ENCODE results near the gene ZFP36L1.

The ZFP36L1 gene

DNA sequence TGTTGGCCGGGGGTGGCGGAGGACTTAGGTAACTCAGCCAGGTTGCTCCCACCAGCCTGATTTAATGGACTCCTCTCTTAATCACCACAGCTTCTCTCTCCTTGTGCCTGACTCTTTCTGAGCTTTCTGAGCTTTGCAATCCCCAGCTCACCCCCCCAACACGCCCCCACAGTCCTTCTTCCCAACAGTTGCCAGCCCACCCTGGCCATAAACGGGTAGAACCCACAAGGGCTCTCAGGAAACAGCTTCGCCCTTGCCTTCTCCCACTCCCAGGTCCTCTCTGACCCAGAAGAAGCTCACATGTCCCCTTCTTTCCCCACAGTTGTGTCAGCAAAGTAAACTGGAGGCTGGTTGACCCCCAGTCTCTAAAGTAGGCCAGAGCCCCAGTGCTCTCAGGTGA lies 32.9 kb downstream of the ZFP36L1 start:
- Histone ChIP-seq H3K9me3 (ENCODE audit: insufficient read depth, low read length, severe bottlenecking) (no peaks in the 10 kb centered on the region), H2AFZ (ENCODE audit: low read depth, low read length) (no peak overlapping the region), H3K27ac (ENCODE audit: low read length) (no peak overlapping the region), H3K79me2 (ENCODE audit: insufficient read depth, low read length) (no peaks in the 10 kb centered on the region), H3K27me3 (ENCODE audit: insufficient read depth, low read length, poor library complexity) (no peaks in the 10 kb centered on the region), H3K4me2 (ENCODE audit: insufficient read depth, low read length) (no peak overlapping the region), H3K4me1 (ENCODE audit: insufficient read depth, low read length) (no peaks in the 10 kb centered on the region), H3K36me3 (ENCODE audit: insufficient read depth, low read length) (no peaks in the 10 kb centered on the region), H4K20me1 (ENCODE audit: insufficient read depth, low read length) (no peaks in the 10 kb centered on the region), H3K9ac (ENCODE audit: low read depth, low read length) (no peak overlapping the region), H3K4me3 (ENCODE audit: low read depth in 1 of 2, low read length in 2 of 2) (no peak overlapping the region)
- TF ChIP-seq, protein P1, sequence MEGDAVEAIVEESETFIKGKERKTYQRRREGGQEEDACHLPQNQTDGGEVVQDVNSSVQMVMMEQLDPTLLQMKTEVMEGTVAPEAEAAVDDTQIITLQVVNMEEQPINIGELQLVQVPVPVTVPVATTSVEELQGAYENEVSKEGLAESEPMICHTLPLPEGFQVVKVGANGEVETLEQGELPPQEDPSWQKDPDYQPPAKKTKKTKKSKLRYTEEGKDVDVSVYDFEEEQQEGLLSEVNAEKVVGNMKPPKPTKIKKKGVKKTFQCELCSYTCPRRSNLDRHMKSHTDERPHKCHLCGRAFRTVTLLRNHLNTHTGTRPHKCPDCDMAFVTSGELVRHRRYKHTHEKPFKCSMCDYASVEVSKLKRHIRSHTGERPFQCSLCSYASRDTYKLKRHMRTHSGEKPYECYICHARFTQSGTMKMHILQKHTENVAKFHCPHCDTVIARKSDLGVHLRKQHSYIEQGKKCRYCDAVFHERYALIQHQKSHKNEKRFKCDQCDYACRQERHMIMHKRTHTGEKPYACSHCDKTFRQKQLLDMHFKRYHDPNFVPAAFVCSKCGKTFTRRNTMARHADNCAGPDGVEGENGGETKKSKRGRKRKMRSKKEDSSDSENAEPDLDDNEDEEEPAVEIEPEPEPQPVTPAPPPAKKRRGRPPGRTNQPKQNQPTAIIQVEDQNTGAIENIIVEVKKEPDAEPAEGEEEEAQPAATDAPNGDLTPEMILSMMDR (IDR thresholded peaks at IDR 0.05; ENCODE audit: borderline replicate concordance, extremely low read depth, low read length, poor library complexity, severe bottlenecking), result no peak
- no peak for TF ChIP-seq EZH2 (IDR thresholded peaks at IDR 0.05; ENCODE audit: borderline replicate concordance, low read depth, low read length, severe bottlenecking)
- no peak for ATAC-seq (ENCODE audit: insufficient read depth, low read depth)
- DNase-seq, result no peak

DNA sequence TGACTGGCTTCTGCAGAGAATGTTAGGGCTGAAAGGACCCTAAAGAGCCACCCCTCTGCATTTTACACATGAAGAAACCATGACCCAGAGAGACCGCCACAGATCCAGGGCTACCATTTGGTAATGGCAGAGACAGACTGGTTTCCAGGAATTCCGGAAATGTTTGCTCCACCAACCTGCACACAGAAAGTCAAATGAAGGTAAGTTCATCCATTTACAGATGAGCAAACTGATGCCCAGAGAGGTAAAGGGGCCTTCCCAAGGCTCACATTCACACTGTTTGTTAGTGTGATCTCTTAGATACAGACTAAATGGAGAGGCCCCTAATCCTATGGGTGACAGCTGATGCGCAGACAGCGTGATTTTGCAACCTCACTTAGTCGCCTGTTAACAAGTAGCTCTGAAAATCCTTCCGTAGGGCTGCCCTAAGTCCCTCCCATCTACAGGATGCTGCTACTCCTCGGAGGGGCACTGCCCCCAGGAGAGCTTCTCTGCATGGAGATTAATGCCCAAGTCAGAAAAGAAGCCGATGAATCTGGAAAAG lies 33.8 kb downstream of the ZFP36L1 start:
- H3K4me3 ChIP-seq (ENCODE audit: low read depth in 1 of 2, low read length in 2 of 2), result no peak overlapping the region
- no peak overlapping the region for H2AFZ ChIP-seq (ENCODE audit: low read depth, low read length)
- ATAC-seq (ENCODE audit: insufficient read depth, low read depth) (no peak), DNase-seq (no peak)
- no peak for TF ChIP-seq EZH2 (IDR thresholded peaks at IDR 0.05; ENCODE audit: borderline replicate concordance, low read depth, low read length, severe bottlenecking)
- TF ChIP-seq, protein P1 (IDR thresholded peaks at IDR 0.05; ENCODE audit: borderline replicate concordance, extremely low read depth, low read length, poor library complexity, severe bottlenecking), result no peak
- H3K27ac ChIP-seq (ENCODE audit: low read length), result no peak overlapping the region
- no peaks in the 10 kb centered on the region for H3K9me3 ChIP-seq (ENCODE audit: insufficient read depth, low read length, severe bottlenecking)
- H3K36me3 ChIP-seq (ENCODE audit: insufficient read depth, low read length), result no peaks in the 10 kb centered on the region
- no peak overlapping the region for H3K4me2 ChIP-seq (ENCODE audit: insufficient read depth, low read length)
- H3K79me2 ChIP-seq (ENCODE audit: insufficient read depth, low read length), result no peaks in the 10 kb centered on the region
- no peaks in the 10 kb centered on the region for H4K20me1 ChIP-seq (ENCODE audit: insufficient read depth, low read length)
- no peaks in the 10 kb centered on the region for H3K27me3 ChIP-seq (ENCODE audit: insufficient read depth, low read length, poor library complexity)
- H3K4me1 ChIP-seq (ENCODE audit: insufficient read depth, low read length), result no peaks in the 10 kb centered on the region
- no peak overlapping the region for H3K9ac ChIP-seq (ENCODE audit: low read depth, low read length)

DNA sequence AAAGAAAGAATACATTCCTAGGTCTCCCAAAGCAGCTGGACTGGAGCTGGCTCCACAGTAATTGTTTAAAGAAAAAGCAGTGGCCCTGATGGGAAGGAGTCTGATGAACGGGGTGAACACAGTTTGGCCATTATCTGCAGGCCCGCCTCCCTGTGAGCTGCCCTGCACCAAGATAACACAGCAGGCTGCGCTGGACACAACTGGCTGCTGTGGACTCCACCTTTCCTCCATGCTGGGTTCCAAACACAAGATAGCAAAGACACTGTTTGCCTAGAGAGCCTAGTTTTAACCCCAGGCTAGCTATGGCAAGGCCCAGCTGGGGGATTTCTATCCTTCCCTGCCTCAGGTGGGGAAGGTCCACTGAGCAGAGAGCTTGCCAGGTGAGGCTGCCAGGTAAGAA lies 34.6 kb downstream of the ZFP36L1 start:
- TF ChIP-seq, protein P1 (IDR thresholded peaks at IDR 0.05; ENCODE audit: borderline replicate concordance, extremely low read depth, low read length, poor library complexity, severe bottlenecking), result no peak
- TF ChIP-seq EZH2 (IDR thresholded peaks at IDR 0.05; ENCODE audit: borderline replicate concordance, low read depth, low read length, severe bottlenecking), result no peak

More for the DNA sequence above, 34.6 kb downstream of the ZFP36L1 start:
- Histone ChIP-seq H3K9ac (ENCODE audit: low read depth, low read length) (no peak overlapping the region), H3K4me3 (ENCODE audit: low read depth in 1 of 2, low read length in 2 of 2) (no peak overlapping the region), H3K27ac (ENCODE audit: low read length) (no peak overlapping the region), H3K4me1 (ENCODE audit: insufficient read depth, low read length) (no peaks in the 10 kb centered on the region), H3K27me3 (ENCODE audit: insufficient read depth, low read length, poor library complexity) (no peaks in the 10 kb centered on the region), H2AFZ (ENCODE audit: low read depth, low read length) (no peak overlapping the region), H3K79me2 (ENCODE audit: insufficient read depth, low read length) (no peaks in the 10 kb centered on the region), H3K9me3 (ENCODE audit: insufficient read depth, low read length, severe bottlenecking) (no peaks in the 10 kb centered on the region), H3K36me3 (ENCODE audit: insufficient read depth, low read length) (no peaks in the 10 kb centered on the region), H4K20me1 (ENCODE audit: insufficient read depth, low read length) (no peaks in the 10 kb centered on the region), H3K4me2 (ENCODE audit: insufficient read depth, low read length) (no peak overlapping the region)
- ATAC-seq (ENCODE audit: insufficient read depth, low read depth) (no peak), DNase-seq (no peak)
